Lower leg skin (tissue), 3 donors: ENCODE data around the gene COPS8.

Experiments
- POLR2A ChIP-seq, 2 donors: fragments of 450-650 bp; IDR thresholded peaks; one replicate each; pipeline ENCODE4 v1.6.1; 2016 to 2017; ENCODE audit warnings: antibody characterized with exemption in 2 of 2, mild to moderate bottlenecking in 1 of 2, moderate library complexity in 1 of 2
- TF ChIP-seq, protein P1 (sequence below), 3 donors: fragments of 450-650 bp; IDR thresholded peaks; one replicate each; pipeline ENCODE4 v1.5.1; 2016; ENCODE audit warnings: antibody characterized with exemption in 3 of 3, mild to moderate bottlenecking in 3 of 3, moderate library complexity in 2 of 3

GRCh38 chr2:237081596-237081995 is 4.1 kb upstream of the COPS8 start:
- TF ChIP-seq, protein P1, sequence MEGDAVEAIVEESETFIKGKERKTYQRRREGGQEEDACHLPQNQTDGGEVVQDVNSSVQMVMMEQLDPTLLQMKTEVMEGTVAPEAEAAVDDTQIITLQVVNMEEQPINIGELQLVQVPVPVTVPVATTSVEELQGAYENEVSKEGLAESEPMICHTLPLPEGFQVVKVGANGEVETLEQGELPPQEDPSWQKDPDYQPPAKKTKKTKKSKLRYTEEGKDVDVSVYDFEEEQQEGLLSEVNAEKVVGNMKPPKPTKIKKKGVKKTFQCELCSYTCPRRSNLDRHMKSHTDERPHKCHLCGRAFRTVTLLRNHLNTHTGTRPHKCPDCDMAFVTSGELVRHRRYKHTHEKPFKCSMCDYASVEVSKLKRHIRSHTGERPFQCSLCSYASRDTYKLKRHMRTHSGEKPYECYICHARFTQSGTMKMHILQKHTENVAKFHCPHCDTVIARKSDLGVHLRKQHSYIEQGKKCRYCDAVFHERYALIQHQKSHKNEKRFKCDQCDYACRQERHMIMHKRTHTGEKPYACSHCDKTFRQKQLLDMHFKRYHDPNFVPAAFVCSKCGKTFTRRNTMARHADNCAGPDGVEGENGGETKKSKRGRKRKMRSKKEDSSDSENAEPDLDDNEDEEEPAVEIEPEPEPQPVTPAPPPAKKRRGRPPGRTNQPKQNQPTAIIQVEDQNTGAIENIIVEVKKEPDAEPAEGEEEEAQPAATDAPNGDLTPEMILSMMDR (IDR thresholded peaks at IDR 0.05) = no peak
- no peak for TF ChIP-seq POLR2A (IDR thresholded peaks at IDR 0.05)
